GM19193 (cell line): ENCODE data around the gene KRTAP7-1.

Source experiments
- POLR2A ChIP-seq: IDR thresholded peaks from 4 replicates; pipeline ENCODE4 v1.6.1; 2011; ENCODE audit not compliant: insufficient read depth, insufficient read length; ENCODE audit errors: extremely low read depth

KRTAP7-1 gene, protein sequence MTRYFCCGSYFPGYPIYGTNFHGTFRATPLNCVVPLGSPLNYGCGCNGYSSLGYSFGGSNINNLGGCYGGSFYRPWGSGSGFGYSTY

DNA sequence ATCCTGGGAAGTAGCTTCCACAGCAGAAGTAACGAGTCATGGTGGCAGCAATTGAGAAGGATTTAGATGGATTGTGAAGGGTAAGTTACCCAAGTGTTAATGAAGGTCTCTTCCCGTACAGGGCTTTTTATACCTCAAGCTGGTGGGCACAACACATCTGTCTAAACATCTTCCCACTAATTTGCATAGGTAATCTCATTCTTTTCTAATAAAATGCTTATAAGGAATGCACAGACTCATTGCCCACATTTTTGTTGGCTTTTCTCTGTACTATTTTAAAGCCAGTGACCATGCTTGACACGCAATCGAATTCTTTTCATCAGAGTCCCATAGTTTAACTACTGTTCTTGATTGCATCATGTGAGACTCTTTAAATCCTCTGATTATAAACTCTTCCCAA is at the start of gene KRTAP7-1:
Gene KRTAP7-1, minus strand, starts transcription at position 101 of the 400 bp plus-strand sequence. Its CDS starts 61 bp downstream, at position 40.
- no peak for TF ChIP-seq POLR2A

DNA sequence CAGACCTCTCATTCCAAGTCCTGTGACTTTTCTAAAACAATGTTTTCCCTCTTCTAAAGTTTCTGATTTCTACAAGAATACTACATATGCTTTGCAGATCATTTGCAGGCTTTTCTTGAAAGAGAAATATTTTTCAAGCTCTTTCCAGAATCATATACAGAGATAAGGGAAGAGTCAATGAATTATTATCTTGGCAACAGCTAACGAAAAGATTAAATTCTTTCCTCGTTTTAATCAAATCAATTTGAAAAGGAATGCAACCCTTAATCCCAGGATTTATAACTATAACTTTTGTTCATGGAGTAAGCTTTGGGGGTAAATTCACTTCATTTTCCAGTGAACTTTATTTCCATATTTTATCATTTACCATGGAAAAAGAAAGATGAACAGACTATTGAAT is 45.0 kb upstream of the KRTAP7-1 start:
- TF ChIP-seq POLR2A, result no peak

DNA sequence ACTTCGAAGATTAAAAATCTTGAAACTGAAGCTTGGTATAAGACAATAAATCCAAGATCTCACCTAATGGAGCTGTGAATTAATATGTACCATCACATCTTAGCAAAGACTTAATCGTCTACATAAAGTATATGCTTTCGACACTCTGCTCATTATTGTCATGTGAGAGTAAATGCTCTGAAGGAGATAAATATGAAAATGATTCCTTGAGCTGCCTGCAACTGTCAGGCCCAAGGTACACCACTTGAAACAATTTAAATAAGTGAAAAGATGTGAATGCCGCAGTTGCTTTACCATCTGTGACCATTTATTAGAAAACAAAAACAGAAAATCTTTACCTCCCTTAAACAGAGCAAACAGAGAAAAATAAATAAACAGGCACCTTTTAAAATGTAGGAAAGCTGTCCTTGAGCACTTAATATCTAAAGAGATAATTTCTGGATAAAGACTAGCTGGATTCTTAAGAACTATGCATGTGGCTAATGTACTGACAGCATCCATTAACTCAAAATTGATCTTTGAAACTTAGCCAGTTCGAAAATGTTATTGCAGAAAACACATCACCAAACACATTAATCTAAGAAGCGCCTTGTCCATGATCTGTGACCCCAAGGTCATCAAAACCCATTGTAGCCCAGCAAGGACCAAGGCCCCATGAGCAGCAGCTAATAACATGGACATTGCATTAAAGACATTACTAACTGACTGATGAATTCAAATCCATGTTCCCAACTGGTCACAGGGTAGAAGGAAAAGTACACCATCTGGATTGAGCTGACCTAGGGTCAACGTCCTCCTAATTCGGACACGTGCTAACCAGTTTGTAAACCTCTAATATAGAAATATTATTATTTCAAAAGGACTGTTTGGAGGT is 18.3 kb upstream of the KRTAP7-1 start:
- TF ChIP-seq POLR2A, result no peak

DNA sequence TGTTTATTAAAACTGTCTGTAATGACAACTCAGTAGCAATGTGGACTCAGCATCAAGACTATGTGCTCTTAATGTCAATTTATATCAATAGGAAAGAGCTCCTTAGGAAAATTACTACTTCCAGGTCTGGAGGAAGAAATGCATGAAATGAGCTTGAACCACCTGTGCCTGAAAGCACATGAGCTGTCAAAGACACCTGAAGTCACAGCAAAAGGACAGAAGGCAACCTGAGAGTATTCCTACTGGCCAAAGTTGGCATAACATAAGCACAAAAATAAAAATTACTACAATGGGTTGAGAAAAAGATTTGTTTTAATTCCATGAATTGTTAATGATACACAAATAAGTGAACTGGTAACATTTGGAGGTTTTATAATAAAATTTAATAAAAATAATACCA is 13.4 kb upstream of the KRTAP7-1 start:
- TF ChIP-seq POLR2A, result no peak

DNA sequence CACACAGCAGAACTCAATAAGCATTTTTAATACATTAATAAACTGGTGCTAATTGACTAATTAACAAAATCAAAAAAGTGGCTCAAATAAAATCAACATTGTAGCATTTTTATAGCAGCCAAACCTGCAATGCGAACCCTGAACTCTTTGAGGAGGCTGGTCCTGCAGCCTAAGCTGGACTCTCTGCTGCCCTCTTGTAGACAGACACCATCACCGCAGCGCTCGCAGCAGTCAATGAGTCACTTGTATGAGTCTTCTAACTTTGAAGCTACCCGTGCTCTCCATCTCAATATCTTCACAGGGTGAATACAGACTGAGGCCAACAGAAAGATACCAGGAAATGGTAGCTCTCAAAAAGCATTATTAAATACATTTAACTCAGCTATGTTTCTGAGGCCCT is 9.7 kb upstream of the KRTAP7-1 start:
- TF ChIP-seq POLR2A, result no peak

DNA sequence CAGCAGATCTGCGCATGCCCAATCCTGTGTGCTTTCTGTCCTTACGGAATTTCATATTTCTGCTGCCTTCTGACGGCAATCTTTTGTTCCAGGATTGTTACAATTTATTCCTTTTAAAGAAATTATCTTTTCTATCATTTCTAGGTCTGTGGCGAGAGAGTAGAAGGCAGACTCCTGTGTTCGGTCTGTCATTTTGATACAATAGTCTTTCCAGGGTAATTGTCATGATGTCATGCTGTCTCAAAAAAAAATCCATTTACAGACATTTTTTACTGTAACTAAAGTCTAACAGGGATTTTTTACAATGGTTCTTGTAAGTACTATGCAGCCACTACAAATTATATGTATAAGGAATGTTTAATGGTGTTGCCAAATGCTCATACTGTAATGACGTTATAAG is 9.0 kb upstream of the KRTAP7-1 start:
- TF ChIP-seq POLR2A, result no peak

DNA sequence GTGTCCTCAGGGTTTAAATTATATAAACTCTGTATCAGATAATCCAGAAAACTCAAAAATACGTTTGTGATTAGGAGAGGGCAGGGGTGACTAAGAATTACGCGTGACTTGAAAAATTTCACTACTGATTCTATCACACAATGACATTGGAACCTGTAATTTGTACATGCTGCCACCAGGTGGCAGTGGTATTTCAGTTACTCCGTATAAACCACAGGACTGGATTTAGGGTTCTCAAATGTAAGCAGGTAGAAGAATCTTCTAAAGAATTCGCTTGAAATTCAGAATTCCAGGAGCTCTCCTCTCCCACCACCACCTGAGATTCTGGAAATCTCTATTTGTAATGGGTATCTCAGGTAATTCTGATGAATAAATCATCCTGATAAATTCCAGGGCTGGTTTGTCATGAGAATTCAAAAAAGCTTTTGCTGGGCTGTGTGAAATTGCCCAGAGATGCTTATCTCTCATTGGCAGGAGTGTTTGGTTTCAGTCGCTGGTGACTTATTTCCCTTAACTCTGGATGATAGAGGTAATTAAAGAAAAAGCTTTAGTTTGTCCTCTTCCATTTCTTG is 1.7 kb upstream of the KRTAP7-1 start:
- no peak for TF ChIP-seq POLR2A

DNA sequence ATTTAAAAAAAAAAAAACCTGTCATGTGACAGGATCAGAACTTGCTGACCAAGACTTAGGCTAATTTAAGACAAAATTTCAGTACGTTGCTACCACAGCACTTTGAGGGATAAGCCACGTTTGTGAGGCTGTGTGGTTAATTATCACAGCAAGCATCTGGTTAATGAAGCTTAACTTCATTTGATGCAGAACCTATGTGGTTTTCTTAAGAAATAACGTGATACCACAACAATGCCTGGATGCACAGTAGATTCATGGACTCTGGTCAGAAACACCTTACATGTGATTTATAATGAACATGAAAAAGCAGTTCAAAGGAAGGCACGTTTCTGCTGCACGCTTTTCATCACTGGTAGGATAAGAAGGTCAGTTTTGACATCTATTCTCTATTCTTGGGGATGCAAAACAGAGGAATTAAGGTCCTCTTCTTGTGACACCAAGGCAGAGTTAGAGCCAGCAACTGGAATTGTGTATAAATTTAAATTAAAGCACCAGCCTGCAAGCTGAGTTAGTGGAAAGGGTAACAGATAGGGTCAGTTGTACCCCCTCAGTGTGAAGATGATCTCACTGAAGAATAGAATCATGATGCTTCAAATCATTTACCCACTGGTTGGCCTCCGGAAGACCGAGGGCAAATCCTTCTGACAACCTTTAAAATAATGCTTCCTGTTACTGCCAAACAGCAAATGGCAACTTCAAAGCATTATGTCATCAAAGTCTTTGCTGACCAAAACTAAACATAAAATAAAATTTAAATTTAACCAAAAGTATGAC is 10.5 kb downstream of the KRTAP7-1 start:
- no peak for TF ChIP-seq POLR2A

DNA sequence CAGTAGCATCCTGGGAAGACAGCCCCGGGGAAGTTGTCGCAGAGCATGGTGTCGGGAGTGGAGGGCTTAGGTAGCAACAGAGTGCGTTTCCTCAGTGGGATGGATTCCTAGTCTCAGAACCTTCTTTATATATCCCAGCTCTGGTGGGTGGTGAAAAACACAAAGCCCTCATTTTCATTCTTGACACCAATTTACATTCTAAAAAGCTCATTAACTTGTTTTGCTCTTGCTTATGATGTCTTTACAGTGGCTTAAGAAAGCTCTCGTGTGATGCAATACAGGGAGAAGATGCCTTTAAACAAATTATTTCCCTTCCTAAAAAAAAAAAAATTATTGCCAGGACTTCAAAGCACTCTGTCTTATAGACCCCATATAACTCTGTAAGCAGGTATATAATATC is 16.4 kb downstream of the KRTAP7-1 start, which contains the start of gene KRTAP8-1:
Gene KRTAP8-1, minus strand, starts transcription at position 101 of the 400 bp plus-strand sequence. Its CDS starts 54 bp downstream, at position 47.
- TF ChIP-seq POLR2A, result no peak

DNA sequence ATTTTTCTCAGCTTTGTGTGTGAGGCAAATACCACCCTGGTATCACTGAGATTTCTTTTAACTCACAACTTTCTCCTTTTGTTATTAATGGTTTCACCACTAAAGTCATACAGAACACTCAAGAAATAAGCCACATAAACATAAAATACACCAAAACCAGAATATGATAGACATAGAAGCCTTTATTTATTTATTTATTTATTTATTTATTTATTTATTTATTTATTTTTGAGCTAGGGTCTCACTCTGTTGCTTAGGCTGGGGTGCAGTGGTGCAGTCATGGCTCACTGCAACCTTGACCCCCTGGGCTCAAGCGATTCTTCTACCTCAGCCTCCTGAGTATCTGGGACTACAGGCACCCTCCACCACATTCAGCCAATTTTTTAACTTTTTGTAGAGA is 29.0 kb downstream of the KRTAP7-1 start:
- TF ChIP-seq POLR2A, result no peak

DNA sequence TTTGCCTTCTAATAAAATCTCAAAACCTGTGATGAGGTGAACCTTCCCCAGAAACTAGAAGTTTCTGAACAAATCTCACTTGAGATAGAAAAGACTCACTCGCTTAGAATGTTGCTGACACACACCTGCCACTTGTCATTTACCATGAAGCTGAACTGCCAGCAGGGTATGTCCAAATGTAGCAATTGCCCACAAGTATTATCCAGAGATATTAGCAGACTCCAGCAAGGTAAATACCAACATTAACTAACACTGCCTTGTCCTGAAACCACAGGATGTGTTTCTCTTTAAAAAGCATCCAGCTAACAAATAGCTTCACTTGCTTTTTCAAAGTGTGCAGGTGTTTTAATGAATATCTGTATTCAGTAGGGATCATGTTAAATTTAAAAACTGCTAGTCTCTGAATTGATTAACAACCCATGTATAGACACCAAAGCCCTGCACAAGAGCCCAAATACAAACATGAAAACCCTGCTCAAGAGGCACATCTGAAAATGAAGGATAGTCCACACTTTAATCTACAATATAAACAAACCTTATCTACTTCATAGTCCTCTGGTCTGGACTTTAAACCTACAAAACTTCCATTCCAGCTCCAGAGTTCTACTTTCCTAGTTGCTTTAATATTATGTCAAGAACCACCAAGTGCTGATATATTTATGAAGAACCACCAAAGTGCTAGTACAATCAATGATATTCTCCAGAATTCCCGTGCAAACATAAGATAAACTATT is 35.8 kb downstream of the KRTAP7-1 start:
- TF ChIP-seq POLR2A, result no peak

DNA sequence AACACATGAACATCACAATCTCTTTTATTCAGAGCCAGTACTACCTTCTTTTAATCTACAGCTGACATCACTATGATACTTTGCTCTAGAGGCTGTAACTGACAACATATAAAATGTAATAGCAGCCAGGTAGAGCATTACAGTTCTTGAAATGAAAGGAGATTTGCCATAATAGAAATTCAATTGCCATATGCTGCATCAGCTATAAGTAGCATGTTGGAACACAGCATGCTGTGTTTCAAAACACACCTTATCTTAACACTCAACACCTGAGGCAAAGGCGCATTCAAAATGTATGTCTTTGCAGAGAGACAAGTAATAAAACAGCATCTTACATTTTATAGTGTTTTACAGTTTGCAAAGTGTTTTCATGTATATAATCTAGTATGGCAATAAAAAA is 50.3 kb downstream of the KRTAP7-1 start:
- no peak for TF ChIP-seq POLR2A
